Spleen (tissue), 11 donors: ENCODE data around the gene SRF. TPM values are rescaled to one million over a fixed set of nuclear protein-coding genes. Genes with fewer than 3 reads are reported as not detected.
A peak's percentile ranks its signal among the peaks of the same experiment; 100 is the strongest.

Experiments used
- DNase-seq: peaks from one replicate; pipeline ENCODE4 v3.0.0-alpha.2; 2020
- H3K27ac ChIP-seq, 8 donors: fragments of 200-600 bp; sonication (generic) in 7 of 8; 1 replicate in 4 of 8; 2 replicates in 4 of 8; pipeline versions ENCODE4 v1.5.0 to v1.8.0; 2016 to 2021; ENCODE audit warnings: inconsistent platforms in 4 of 8, mild to moderate bottlenecking in 4 of 8, moderate library complexity in 1 of 8
- H3K27me3 ChIP-seq, 7 donors: fragments of 200-600 bp; sonication (generic) in 6 of 7; replicated peaks in 1 of 7; 1 replicate in 4 of 7; 2 replicates in 3 of 7; pipeline versions ENCODE4 v1.5.0 to v1.8.0; 2016 to 2021; ENCODE audit warnings: inconsistent platforms in 3 of 7, mild to moderate bottlenecking in 1 of 7
- H3K36me3 ChIP-seq, 6 donors: fragments of 200-600 bp; sonication (generic) in 5 of 6; 1 replicate in 4 of 6; 2 replicates in 2 of 6; pipeline versions ENCODE4 v1.5.0 to v1.8.0; 2016 to 2021; ENCODE audit warnings: inconsistent platforms in 2 of 6
- H3K4me1 ChIP-seq, 6 donors: fragments of 200-600 bp; sonication (generic) in 5 of 6; 1 replicate in 3 of 6; 2 replicates in 3 of 6; pipeline versions ENCODE4 v1.5.0 to v1.8.0; 2016 to 2021; ENCODE audit warnings: inconsistent platforms in 3 of 6
- H3K4me3 ChIP-seq, 8 donors: fragments of 200-600 bp; sonication (generic) in 7 of 8; 1 replicate in 4 of 8; 2 replicates in 4 of 8; pipeline versions ENCODE4 v1.5.0 to v1.8.0; 2016 to 2021; ENCODE audit warnings: inconsistent platforms in 4 of 8, mild to moderate bottlenecking in 4 of 8, moderate library complexity in 2 of 8
- H3K9me3 ChIP-seq, 8 donors: fragments of 200-600 bp; sonication (generic) in 7 of 8; 1 replicate in 4 of 8; 2 replicates in 4 of 8; pipeline versions ENCODE4 v1.5.0 to v1.8.0; 2016 to 2021; ENCODE audit warnings: inconsistent platforms in 4 of 8
- CTCF ChIP-seq, 11 experiments: fragments of 200-600 bp in 7 of 11; fragments of 450-650 bp in 4 of 11; sonication (generic) in 4 of 11; IDR thresholded peaks in 8 of 11; conservative IDR thresholded peaks in 3 of 11; 1 replicate in 7 of 11; 2 replicates in 4 of 11; pipeline versions ENCODE4 v1.4.0 to v1.8.0; 2016 to 2021; ENCODE audit warnings: antibody characterized with exemption in 11 of 11, inconsistent platforms in 4 of 11, mild to moderate bottlenecking in 1 of 11
- POLR2A ChIP-seq, 3 donors: fragments of 450-650 bp; IDR thresholded peaks; one replicate each; pipeline ENCODE4 v1.5.1; 2017; ENCODE audit warnings: antibody characterized with exemption in 3 of 3, mild to moderate bottlenecking in 1 of 3
- POLR2AphosphoS5 ChIP-seq, 3 donors: sonication (generic); formaldehyde crosslinking; IDR thresholded peaks; one replicate each; pipeline ENCODE4 v1.5.1; 2017; ENCODE audit warnings: antibody characterized with exemption in 3 of 3
- WGBS, 5 donors: extraction: QIAGEN DNeasy Blood & Tissue Kit in 3 of 5; methylation state at CpG; one replicate each; pipeline versions ENCODE4 v1.1.5 to v1.1.7; 2013 to 2018; 5-methylcytosine and 5-hydroxymethylcytosine counted together
- intact Hi-C: fragments of 100-400 bp; cut with DNase I; formaldehyde crosslinking; loops from one replicate; pipeline ENCODE4 v1.15.0; 2023; ENCODE audit warnings: low total_unique reads
- polyA plus RNA-seq, 3 donors: library from polyadenylated mRNA; stranded (reverse); fragments of 200-250 nt; gene quantifications; one replicate each; pipeline ENCODE4 v1.2.1, GENCODE V29; 2013
- total RNA-seq, 7 donors: library from RNA; depleted of rRNA in 3 of 7; stranded (reverse); fragments of >200 nt in 3 of 7; fragmentation: NEBNext Ultra II Directional in 4 of 7; extraction: Animal tissue kit (Norgen Biotek cat#: 25700) in 4 of 7; gene quantifications; one replicate each; pipeline versions ENCODE4 v1.1.0 to v1.2.1, GENCODE V29; 2016 to 2021
- donor health status: healthy with polysubstance abuse.
- donor health status: DM: no; HTN: no; CAD: no; lungs with moderate emphysema.
- donor health status: DM: no; HTN: no; CAD: no.
- donor health status: Bipolar disorder and iron deficiency.
- donor health status: healthy.
- donor health status: DM: no; HTN: no; CAD: no.
- donor health status: DM: yes; HTN: yes; CAD: no.

The SRF gene
- total and polyA plus RNA-seq, 10 donors, result 11.6 to 45.6 (median 25.6) TPM

DNA sequence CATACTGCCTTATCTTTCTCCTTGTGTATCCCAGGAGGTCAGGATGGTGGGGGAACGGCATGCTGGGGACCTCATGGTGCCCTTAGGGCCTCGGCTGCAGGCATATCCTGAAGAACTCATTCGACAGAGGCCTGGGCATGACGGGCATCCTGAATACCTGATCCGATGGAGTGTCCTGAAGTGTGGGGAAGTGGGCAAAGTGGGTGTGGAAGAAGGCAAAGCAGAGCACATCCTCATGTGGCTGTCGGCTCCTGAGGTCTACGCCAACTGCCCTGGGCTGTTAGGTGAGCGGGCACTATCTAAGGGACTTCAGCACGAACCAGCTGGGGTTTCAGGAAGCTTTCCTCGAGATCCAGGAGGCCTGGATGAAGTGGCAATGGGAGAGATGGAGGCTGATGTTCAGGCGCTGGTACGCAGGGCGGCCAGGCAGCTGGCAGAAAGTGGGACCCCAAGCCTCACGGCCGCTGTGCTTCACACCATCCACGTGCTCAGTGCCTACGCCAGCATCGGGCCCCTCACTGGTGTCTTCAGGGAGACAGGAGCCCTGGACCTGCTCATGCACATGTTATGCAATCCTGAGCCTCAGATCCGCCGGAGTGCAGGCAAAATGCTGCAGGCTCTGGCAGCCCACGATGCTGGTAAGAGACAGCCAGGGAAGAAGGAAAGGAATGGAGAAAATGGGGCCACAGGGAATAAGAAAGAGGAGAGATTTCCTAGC lies 13.4 kb downstream of the SRF start:
- Histone ChIP-seq H3K27ac (no peak overlapping the region), H3K4me1 (peaks cover 21 to 61% (median 37%) of the 10 kb centered on the region in 6 donors), H3K4me3 (no peak overlapping the region), H3K27me3 (no peaks in the 10 kb centered on the region), H3K9me3 (no peaks in the 10 kb centered on the region), H3K36me3 (peaks cover 0 to 71% (median 53%) of the 10 kb centered on the region in 6 donors)
- peak; percentile 67 for DNase-seq
- intact Hi-C loops, result no loop called here
- TF ChIP-seq POLR2A (IDR thresholded peaks at IDR 0.05) (no peak), CTCF (IDR thresholded peaks at IDR 0.05 in 8 of 11, conservative IDR thresholded peaks at IDR 0.05 in 3 of 11) (no peak), POLR2AphosphoS5 (IDR thresholded peaks at IDR 0.05) (no peak)
- WGBS, 5 donors, result 91 to 96% (median 93%) methylated on average over 20 to 21 of the region's 21 CpGs

DNA sequence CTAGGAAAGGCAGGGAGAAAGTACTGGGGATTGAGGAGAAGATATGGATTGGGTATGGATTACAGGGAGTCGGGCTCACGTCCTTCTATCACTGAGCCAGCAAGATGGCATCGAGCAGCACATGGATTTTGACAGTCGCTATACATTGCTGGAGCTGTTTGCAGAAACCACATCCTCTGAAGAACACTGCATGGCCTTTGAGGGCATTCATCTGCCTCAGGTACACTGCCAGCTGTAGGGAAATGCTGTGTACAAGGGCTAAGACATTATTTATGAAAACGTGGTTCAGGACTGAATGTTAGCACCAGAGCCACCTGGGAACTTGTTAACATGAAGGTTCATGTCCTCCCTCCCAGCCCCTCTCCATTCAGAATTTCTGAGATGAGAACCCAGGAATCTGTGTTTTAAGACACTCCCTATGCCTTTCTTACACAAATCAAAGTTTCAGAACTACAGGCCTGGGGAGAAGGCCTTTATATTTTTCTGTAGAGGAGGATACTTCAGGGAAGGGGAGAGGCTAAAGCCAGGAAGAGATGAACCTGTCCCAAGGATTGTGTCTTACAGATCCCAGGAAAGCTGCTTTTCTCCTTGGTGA lies 14.4 kb downstream of the SRF start:
- intact Hi-C loops, result no loop called here
- TF ChIP-seq POLR2A (IDR thresholded peaks at IDR 0.05), result no peak
- no peak for TF ChIP-seq CTCF (IDR thresholded peaks at IDR 0.05 in 8 of 11, conservative IDR thresholded peaks at IDR 0.05 in 3 of 11)
- TF ChIP-seq POLR2AphosphoS5 (IDR thresholded peaks at IDR 0.05), result no peak
- Histone ChIP-seq H3K36me3 (peaks cover 0 to 71% (median 49%) of the 10 kb centered on the region in 6 donors), H3K4me1 (peaks cover 21 to 63% (median 37%) of the 10 kb centered on the region in 6 donors), H3K9me3 (no peaks in the 10 kb centered on the region), H3K4me3 (no peak overlapping the region), H3K27me3 (no peaks in the 10 kb centered on the region), H3K27ac (peak overlapping the region in 1 of 8 donors; percentile 10)
- 63 to 79% (median 76%) methylated on average over 5 of the region's 5 CpGs for WGBS, 5 donors
- DNase-seq, result no peak

DNA sequence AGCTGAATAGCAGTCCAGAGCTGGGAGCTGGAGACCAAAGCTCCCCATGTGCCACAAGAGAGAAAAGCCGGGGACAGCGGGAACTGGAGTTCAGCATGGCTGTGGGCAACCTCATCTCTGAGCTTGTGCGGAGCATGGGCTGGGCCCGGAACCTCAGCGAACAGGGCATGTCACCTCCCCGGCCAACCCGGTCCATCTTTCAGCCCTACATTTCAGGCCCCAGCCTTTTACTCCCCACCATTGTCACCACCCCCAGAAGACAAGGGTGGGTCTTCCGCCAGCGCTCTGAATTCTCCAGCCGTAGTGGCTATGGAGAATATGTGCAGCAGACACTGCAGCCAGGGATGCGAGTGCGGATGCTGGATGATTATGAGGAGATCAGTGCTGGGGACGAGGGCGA lies 14.9 kb downstream of the SRF start:
- peaks cover 0 to 71% (median 47%) of the 10 kb centered on the region in 6 donors for H3K36me3 ChIP-seq
- no peak overlapping the region for H3K4me3 ChIP-seq

More for the DNA sequence above, 14.9 kb downstream of the SRF start:
- WGBS, 5 donors, result 96 to 99% (median 98%) methylated on average over 9 to 14 of the region's 14 CpGs
- no peak for TF ChIP-seq POLR2AphosphoS5 (IDR thresholded peaks at IDR 0.05)
- TF ChIP-seq POLR2A (IDR thresholded peaks at IDR 0.05), result no peak
- TF ChIP-seq CTCF (IDR thresholded peaks at IDR 0.05 in 8 of 11, conservative IDR thresholded peaks at IDR 0.05 in 3 of 11), result no peak
- Histone ChIP-seq H3K27me3 (no peaks in the 10 kb centered on the region), H3K4me1 (peaks cover 21 to 58% (median 37%) of the 10 kb centered on the region in 6 donors), H3K9me3 (no peaks in the 10 kb centered on the region), H3K27ac (peak overlapping the region in 1 of 8 donors; percentile 10)
- DNase-seq, result peak; percentile 54
- intact Hi-C loops, result no loop called here
